MCF 10A (cell line): ENCODE results near the gene ARHGAP27. TPM values are rescaled to one million over a fixed set of nuclear protein-coding genes. Genes with fewer than 3 reads are reported as not detected.

Experiments used
- BruUV-seq: library from RNA; stranded (reverse); fragments of 400-500 nt; replicated peaks from 2 replicates; lab custom pipeline; 2021; lab: Mats Ljungman, UMichigan
- CTCF ChIA-PET: fragments of 300-600 bp; sonication (Branson Sonifier 250); formaldehyde crosslinking; extraction: SDS; loops from one replicate; lab custom pipeline; 2021; ENCODE audit warnings: antibody characterized with exemption, inconsistent platforms; lab: Yijun Ruan, JAX
- POLR2A ChIA-PET: fragments of 300-600, 350-650 bp; sonication (Branson Sonifier 250); formaldehyde crosslinking; extraction: SDS; loops from one replicate; lab custom pipeline; 2020; ENCODE audit warnings: antibody characterized with exemption, inconsistent platforms; lab: Yijun Ruan, JAX
- DNase-seq: peaks from one replicate; pipeline ENCODE4 v3.0.0-alpha.2; 2018; ENCODE audit not compliant: unreplicated experiment
- H3K27ac Mint-ChIP-seq: one replicate; pipeline ENCODE4 v1.8.0; 2022; ENCODE audit warnings: mild to moderate bottlenecking, low read depth, mixed read lengths; ENCODE audit not compliant: unreplicated experiment
- H3K27me3 Mint-ChIP-seq: one replicate; pipeline ENCODE4 v1.8.0; 2022; ENCODE audit warnings: mixed read lengths; ENCODE audit not compliant: insufficient read depth, unreplicated experiment
- H3K36me3 Mint-ChIP-seq: one replicate; pipeline ENCODE4 v1.8.0; 2022; ENCODE audit warnings: mild to moderate bottlenecking, moderate library complexity, mixed read lengths; ENCODE audit not compliant: insufficient read depth, unreplicated experiment
- H3K4me1 Mint-ChIP-seq: one replicate; pipeline ENCODE4 v1.8.0; 2022; ENCODE audit warnings: mixed read lengths; ENCODE audit not compliant: insufficient read depth, unreplicated experiment
- H3K4me3 Mint-ChIP-seq: one replicate; pipeline ENCODE4 v1.8.0; 2022; ENCODE audit warnings: mild to moderate bottlenecking, moderate library complexity, mixed read lengths; ENCODE audit not compliant: unreplicated experiment
- H3K9me3 Mint-ChIP-seq: one replicate; pipeline ENCODE4 v1.8.0; 2022; ENCODE audit warnings: mixed read lengths; ENCODE audit not compliant: unreplicated experiment
- CTCF ChIP-seq: fragments of 200-600 bp; IDR thresholded peaks from one replicate; pipeline ENCODE4 v1.8.0; 2022; ENCODE audit warnings: antibody characterized with exemption, mild to moderate bottlenecking; ENCODE audit not compliant: unreplicated experiment
- intact Hi-C: fragments of 100-400 bp; cut with micrococcal nuclease; formaldehyde crosslinking; loops from 2 replicates; pipeline ENCODE4 v1.14.1; 2022
- total RNA-seq: library from RNA; stranded (reverse); gene quantifications from 2 replicates; pipeline ENCODE4 v1.2.3, GENCODE V29; 2022

The ARHGAP27 gene
- total RNA-seq, 1 experiment from 2014 or later: 30.5 TPM

GRCh38 chr17:45370949-45371413, 61.7 kb downstream of the ARHGAP27 start:
- Mint-ChIP-seq H3K27me3 (no peaks in the 10 kb centered on the region), H3K36me3 (peaks cover 6% of the 10 kb centered on the region), H3K9me3 (no peaks in the 10 kb centered on the region), H3K4me1 (peaks cover 33% of the 10 kb centered on the region), H3K27ac (peak overlapping the region; percentile 95), H3K4me3 (peak overlapping the region; percentile 83)
- TSS peak; percentile 68 for BruUV-seq
- ChIA-PET POLR2A (interaction anchor here (0.6 to 8.3 kb wide), 15 partner anchors 9 to 236 kb away, joined by 3 to 404 read pairs (median 6); partner anchors contain the start of genes ACBD4, HEXIM1 and MAP3K14), CTCF (interaction anchor here (0.6 to 4.2 kb wide), 10 partner anchors 10 to 1690 kb away, joined by 3 to 22 read pairs (median 6); partner anchors contain the start of gene MAP3K14)
- no peak for TF ChIP-seq CTCF
- DNase-seq: peak; percentile 65
- intact Hi-C loops: loop anchor here (1.0 to 5.0 kb wide), 2 partner anchors 52 to 79 kb away; no protein-coding TSS in a partner anchor

- no peaks in the 10 kb centered on the region for H3K9me3 Mint-ChIP-seq
- intact Hi-C loops: no loop called here
- TF ChIP-seq CTCF: no peak
- peaks cover 6% of the 10 kb centered on the region for H3K36me3 Mint-ChIP-seq
- ChIA-PET CTCF (interaction anchor here (0.9 to 3.0 kb wide), 5 partner anchors 16 to 137 kb away, joined by 3 to 14 read pairs (median 6); no protein-coding TSS in a partner anchor), POLR2A (interaction anchor here (0.7 to 8.3 kb wide), 6 partner anchors 43 to 1420 kb away, joined by 3 to 404 read pairs (median 4); partner anchors contain the start of gene MAP3K14)
- no TSS peak for BruUV-seq
- H3K4me3 Mint-ChIP-seq: no peak overlapping the region
- peaks cover 29% of the 10 kb centered on the region for H3K4me1 Mint-ChIP-seq
- no peak overlapping the region for H3K27ac Mint-ChIP-seq
- DNase-seq: no peak
- H3K27me3 Mint-ChIP-seq: no peaks in the 10 kb centered on the region
These were observed 63.2 kb downstream of the ARHGAP27 start for GRCh38 chr17:45369421-45369820.

- TF ChIP-seq CTCF: no peak
- no TSS peak for BruUV-seq
- H3K27ac Mint-ChIP-seq: no peak overlapping the region
- H3K36me3 Mint-ChIP-seq: peaks cover 6% of the 10 kb centered on the region
- H3K4me3 Mint-ChIP-seq: no peak overlapping the region
- H3K4me1 Mint-ChIP-seq: peaks cover 22% of the 10 kb centered on the region
- no peak for DNase-seq
- ChIA-PET POLR2A (interaction anchor here (0.6 to 8.3 kb wide), 5 partner anchors 39 to 120 kb away, joined by 3 to 404 read pairs (median 3); partner anchors contain the start of gene MAP3K14), CTCF (interaction anchor here (0.6 to 3.0 kb wide), 3 partner anchors 16 to 92 kb away, joined by 3 to 14 read pairs (median 6); no protein-coding TSS in a partner anchor)
- H3K9me3 Mint-ChIP-seq: no peaks in the 10 kb centered on the region
- H3K27me3 Mint-ChIP-seq: no peaks in the 10 kb centered on the region
- intact Hi-C loops: no loop called here
These were observed 64.0 kb downstream of the ARHGAP27 start for GRCh38 chr17:45368651-45369050.

GRCh38 chr17:45367216-45367615, 65.5 kb downstream of the ARHGAP27 start:
- POLR2A ChIA-PET: no interaction called here

More at GRCh38 chr17:45367216-45367615, 65.5 kb downstream of the ARHGAP27 start:
- intact Hi-C loops: no loop called here
- TF ChIP-seq CTCF: no peak
- H3K27ac Mint-ChIP-seq: no peak overlapping the region
- no peaks in the 10 kb centered on the region for H3K9me3 Mint-ChIP-seq
- CTCF ChIA-PET: interaction anchor here (0.6 kb wide), 1 partner anchor 447 kb away, joined by 4 read pairs; no protein-coding TSS in a partner anchor
- H3K4me3 Mint-ChIP-seq: no peak overlapping the region
- BruUV-seq: no TSS peak
- peaks cover 5% of the 10 kb centered on the region for H3K36me3 Mint-ChIP-seq
- H3K27me3 Mint-ChIP-seq: no peaks in the 10 kb centered on the region
- peaks cover 17% of the 10 kb centered on the region for H3K4me1 Mint-ChIP-seq
- DNase-seq: no peak
